HG02884 (cell line): ENCODE data around the gene CDA.
"Not testable (repeated sequence)": the region's sequence is repeated elsewhere in the genome, so short reads cannot be mapped to it uniquely, and the experiment has no call there.

Experiments
- ATAC-seq: cut with Tn5 transposase; IDR thresholded peaks from one replicate; pipeline ENCODE4 v1.9.1; 2021; ENCODE audit warnings: mild to moderate bottlenecking, moderate library complexity; ENCODE audit not compliant: unreplicated experiment

The CDA gene

GRCh38 chr1:20586953-20587660 is 1.8 kb upstream of the CDA start:
- ATAC-seq: no peak

GRCh38 chr1:20587661-20588053 is 1.2 kb upstream of the CDA start:
- ATAC-seq: no peak

GRCh38 chr1:20589331-20590278 is 708 bp downstream of the CDA start:
- ATAC-seq: no peak

- ATAC-seq: no peak
These were observed 1.4 kb downstream of the CDA start for GRCh38 chr1:20590306-20590777.

- ATAC-seq: no peak
These were observed 4.9 kb downstream of the CDA start for GRCh38 chr1:20593756-20594155.

- ATAC-seq: no peak
These were observed 5.8 kb downstream of the CDA start for GRCh38 chr1:20594746-20595145.

- ATAC-seq: no peak
These were observed 7.2 kb downstream of the CDA start for GRCh38 chr1:20596106-20596505.

GRCh38 chr1:20597650-20598049 is 8.8 kb downstream of the CDA start:
- ATAC-seq: no peak

GRCh38 chr1:20600156-20600555 is 11.3 kb downstream of the CDA start:
- ATAC-seq: no peak

GRCh38 chr1:20601129-20601825 is 12.4 kb downstream of the CDA start:
- ATAC-seq: no peak

GRCh38 chr1:20602851-20603450 is 14.1 kb downstream of the CDA start:
- no peak for ATAC-seq

- no peak for ATAC-seq
These were observed 14.9 kb downstream of the CDA start for GRCh38 chr1:20603504-20604464.

GRCh38 chr1:20604678-20605077 is 15.8 kb downstream of the CDA start:
- no peak for ATAC-seq

- ATAC-seq: not testable (repeated sequence)
These were observed 18.1 kb downstream of the CDA start for GRCh38 chr1:20606801-20607570.

GRCh38 chr1:20609541-20609940 is 20.6 kb downstream of the CDA start:
- ATAC-seq: no peak

GRCh38 chr1:20610970-20611369 is 22.1 kb downstream of the CDA start:
- ATAC-seq: no peak

- ATAC-seq: no peak
These were observed 22.8 kb downstream of the CDA start for GRCh38 chr1:20611652-20612051.

- ATAC-seq: no peak
These were observed 23.4 kb downstream of the CDA start for GRCh38 chr1:20612221-20612746.

GRCh38 chr1:20614131-20614579 is 25.3 kb downstream of the CDA start:
- ATAC-seq: no peak
